Effector memory CD4-positive, alpha-beta T cell (primary cell): ENCODE data around the gene CES4A.
A peak's percentile ranks its signal among the peaks of the same experiment; 100 is the strongest.

Experiments used
- DNase-seq, 3 donors: peaks; one replicate each; pipeline ENCODE4 v3.0.0-alpha.2; 2020
- H3K27ac ChIP-seq: 2 replicates; pipeline ENCODE4 v1.7.0; 2013; ENCODE audit warnings: mild to moderate bottlenecking, low read length, moderate library complexity; ENCODE audit not compliant: insufficient read depth, poor library complexity, severe bottlenecking
- H3K27me3 ChIP-seq: replicated peaks from 2 replicates; pipeline ENCODE4 v1.7.0; 2013; ENCODE audit warnings: mild to moderate bottlenecking, low read length; ENCODE audit not compliant: insufficient read depth, control insufficient read depth, poor library complexity, severe bottlenecking
- H3K36me3 ChIP-seq: 2 replicates; pipeline ENCODE4 v1.7.0; 2013; ENCODE audit warnings: mild to moderate bottlenecking, low read length, moderate library complexity; ENCODE audit not compliant: control insufficient read depth, insufficient read depth
- H3K4me1 ChIP-seq: 2 replicates; pipeline ENCODE4 v1.7.0; 2013; ENCODE audit warnings: low read length, mild to moderate bottlenecking; ENCODE audit not compliant: control insufficient read depth, insufficient read depth, poor library complexity, severe bottlenecking
- H3K4me3 ChIP-seq: 2 replicates; pipeline ENCODE4 v1.7.0; 2013; ENCODE audit warnings: low read length, low read depth, mild to moderate bottlenecking; ENCODE audit not compliant: insufficient read depth, poor library complexity, severe bottlenecking
- H3K9me3 ChIP-seq: 2 replicates; pipeline ENCODE4 v1.7.0; 2013; ENCODE audit warnings: mild to moderate bottlenecking, low read length, moderate library complexity; ENCODE audit not compliant: control insufficient read depth

Gene CES4A

GRCh38 chr16:67006930-67007658, 18.7 kb downstream of the CES4A start:
- H3K36me3 ChIP-seq = no peaks in the 10 kb centered on the region
- H3K4me1 ChIP-seq = no peaks in the 10 kb centered on the region
- H3K27ac ChIP-seq = no peak overlapping the region
- H3K27me3 ChIP-seq = no peaks in the 10 kb centered on the region
- no peak for DNase-seq
- no peaks in the 10 kb centered on the region for H3K9me3 ChIP-seq
- no peak overlapping the region for H3K4me3 ChIP-seq

- no peaks in the 10 kb centered on the region for H3K9me3 ChIP-seq
- no peak overlapping the region for H3K27ac ChIP-seq
These were observed 20.8 kb downstream of the CES4A start for GRCh38 chr16:67009158-67009557.

GRCh38 chr16:67011274-67011673, 22.9 kb downstream of the CES4A start:
- Histone ChIP-seq H3K27me3 (no peaks in the 10 kb centered on the region), H3K4me3 (no peak overlapping the region), H3K27ac (no peak overlapping the region), H3K9me3 (no peaks in the 10 kb centered on the region), H3K4me1 (peaks cover 14% of the 10 kb centered on the region), H3K36me3 (no peaks in the 10 kb centered on the region)
- no peak for DNase-seq

More at GRCh38 chr16:67009158-67009557, 20.8 kb downstream of the CES4A start:
- H3K4me1 ChIP-seq = peaks cover 9% of the 10 kb centered on the region
- H3K36me3 ChIP-seq = no peaks in the 10 kb centered on the region
- no peak overlapping the region for H3K4me3 ChIP-seq
- no peaks in the 10 kb centered on the region for H3K27me3 ChIP-seq
- no peak for DNase-seq

GRCh38 chr16:67013233-67013822, 24.9 kb downstream of the CES4A start:
- Histone ChIP-seq H3K27ac (peak overlapping the region; percentile 28), H3K36me3 (no peaks in the 10 kb centered on the region), H3K4me3 (peak overlapping the region; percentile 60)

GRCh38 chr16:67013823-67014633, 25.6 kb downstream of the CES4A start:
- Histone ChIP-seq H3K4me3 (peak overlapping the region; percentile 60), H3K27ac (peak overlapping the region; percentile 28), H3K36me3 (no peaks in the 10 kb centered on the region), H3K27me3 (no peaks in the 10 kb centered on the region), H3K9me3 (no peaks in the 10 kb centered on the region), H3K4me1 (peaks cover 14% of the 10 kb centered on the region)
- DNase-seq = peak; percentile 60 to 72 (median 66)

More at GRCh38 chr16:67013233-67013822, 24.9 kb downstream of the CES4A start:
- H3K4me1 ChIP-seq = peaks cover 14% of the 10 kb centered on the region
- no peak for DNase-seq
- H3K9me3 ChIP-seq = no peaks in the 10 kb centered on the region
- H3K27me3 ChIP-seq = no peaks in the 10 kb centered on the region

GRCh38 chr16:67014634-67015312, 26.4 kb downstream of the CES4A start:
- H3K4me1 ChIP-seq = peaks cover 14% of the 10 kb centered on the region
- H3K36me3 ChIP-seq = no peaks in the 10 kb centered on the region
- no peak for DNase-seq
- H3K27ac ChIP-seq = no peak overlapping the region
- H3K9me3 ChIP-seq = no peaks in the 10 kb centered on the region
- H3K27me3 ChIP-seq = no peaks in the 10 kb centered on the region
- peak overlapping the region; percentile 60 for H3K4me3 ChIP-seq

GRCh38 chr16:67015313-67015731, 26.9 kb downstream of the CES4A start:
- peaks cover 14% of the 10 kb centered on the region for H3K4me1 ChIP-seq
- DNase-seq = no peak
- H3K27me3 ChIP-seq = no peaks in the 10 kb centered on the region
- H3K4me3 ChIP-seq = no peak overlapping the region
- no peaks in the 10 kb centered on the region for H3K9me3 ChIP-seq
- no peaks in the 10 kb centered on the region for H3K36me3 ChIP-seq
- H3K27ac ChIP-seq = no peak overlapping the region

GRCh38 chr16:67016143-67016542, 27.8 kb downstream of the CES4A start:
- Histone ChIP-seq H3K36me3 (no peaks in the 10 kb centered on the region), H3K4me1 (peaks cover 14% of the 10 kb centered on the region), H3K27me3 (no peaks in the 10 kb centered on the region), H3K9me3 (no peaks in the 10 kb centered on the region), H3K4me3 (no peak overlapping the region), H3K27ac (no peak overlapping the region)
- DNase-seq = no peak

GRCh38 chr16:67016681-67017420, 28.5 kb downstream of the CES4A start:
- Histone ChIP-seq H3K36me3 (no peaks in the 10 kb centered on the region), H3K27me3 (no peaks in the 10 kb centered on the region), H3K9me3 (no peaks in the 10 kb centered on the region), H3K4me3 (no peak overlapping the region), H3K4me1 (peaks cover 14% of the 10 kb centered on the region), H3K27ac (no peak overlapping the region)
- no peak for DNase-seq
